GM23338 (cell line): Measurements from ENCODE around the gene LRP1B. TPM values are rescaled to one million over a fixed set of nuclear protein-coding genes. Genes with fewer than 3 reads are reported as not detected.

ENCODE experiments used
- ATAC-seq: fragments of 200-7000 bp; cut with Tn5 transposase; 3 replicates; pipeline ENCODE4 v1.9.1; 2020
- DNase-seq: peaks from one replicate; pipeline ENCODE4 v3.0.0-alpha.2; 2015; ENCODE audit warnings: low spot score
- H2AFZ ChIP-seq: fragments of 200-600 bp; sonication (generic); 2 replicates; pipeline ENCODE4 v1.8.0; 2016; ENCODE audit warnings: antibody characterized with exemption, mild to moderate bottlenecking, moderate library complexity
- H3F3A ChIP-seq: fragments of 200-600 bp; sonication (generic); replicated peaks from 2 replicates; pipeline ENCODE4 v1.8.0; 2017; ENCODE audit warnings: antibody characterized with exemption, mixed run types, low read depth
- H3K27ac ChIP-seq: fragments of 200-600 bp; sonication (generic); 2 replicates; pipeline ENCODE4 v1.6.1; 2016; ENCODE audit warnings: low read depth
- H3K27me3 ChIP-seq: fragments of 200-600 bp; sonication (generic); 2 replicates; pipeline ENCODE4 v1.8.0; 2016; ENCODE audit warnings: mild to moderate bottlenecking, mixed run types, moderate library complexity; ENCODE audit not compliant: insufficient read depth
- H3K36me3 ChIP-seq: fragments of 200-600 bp; sonication (generic); 2 replicates; pipeline ENCODE4 v1.8.0; 2016; ENCODE audit warnings: mild to moderate bottlenecking; ENCODE audit not compliant: insufficient read depth
- H3K4me1 ChIP-seq: fragments of 200-600 bp; sonication (generic); 2 replicates; pipeline ENCODE4 v1.8.0; 2016; ENCODE audit warnings: mild to moderate bottlenecking, moderate library complexity; ENCODE audit not compliant: insufficient read depth
- H3K4me2 ChIP-seq: fragments of 200-600 bp; sonication (generic); 2 replicates; pipeline ENCODE4 v1.7.1; 2017; ENCODE audit warnings: mixed run types
- H3K4me3 ChIP-seq: fragments of 200-600 bp; sonication (generic); 2 replicates; pipeline ENCODE4 v1.6.1; 2016; ENCODE audit warnings: mixed run types
- H3K79me2 ChIP-seq: fragments of 200-600 bp; sonication (generic); replicated peaks from 2 replicates; pipeline ENCODE4 v1.8.0; 2017; ENCODE audit warnings: mild to moderate bottlenecking; ENCODE audit not compliant: insufficient read depth
- H3K9me2 ChIP-seq: fragments of 200-600 bp; sonication (generic); 2 replicates; pipeline ENCODE4 v1.8.0; 2017; ENCODE audit not compliant: insufficient read depth
- H4K20me1 ChIP-seq: fragments of 200-600 bp; sonication (generic); replicated peaks from 2 replicates; pipeline ENCODE4 v1.8.0; 2017; ENCODE audit warnings: mild to moderate bottlenecking; ENCODE audit not compliant: insufficient read depth
- H3K27ac Mint-ChIP-seq: 2 replicates; pipeline ENCODE4 v1.8.0; 2020; ENCODE audit warnings: inconsistent platforms, mild to moderate bottlenecking, moderate library complexity, mixed read lengths
- H3K27me3 Mint-ChIP-seq: 3 replicates; pipeline ENCODE4 v1.8.0; 2022; ENCODE audit warnings: low read depth, mild to moderate bottlenecking, moderate library complexity, mixed read lengths, inconsistent platforms; ENCODE audit not compliant: insufficient read depth, poor library complexity
- H3K36me3 Mint-ChIP-seq: 3 replicates; pipeline ENCODE4 v1.8.0; 2021; ENCODE audit warnings: low read depth, mild to moderate bottlenecking, inconsistent platforms, moderate library complexity, mixed read lengths
- H3K4me1 Mint-ChIP-seq: 3 replicates; pipeline ENCODE4 v1.8.0; 2020; ENCODE audit warnings: mild to moderate bottlenecking, inconsistent platforms, mixed read lengths
- H3K4me3 Mint-ChIP-seq: 3 replicates; pipeline ENCODE4 v1.8.0; 2021; ENCODE audit warnings: moderate library complexity, mild to moderate bottlenecking, inconsistent platforms, mixed read lengths
- H3K9me3 Mint-ChIP-seq: 3 replicates; pipeline ENCODE4 v1.8.0; 2020; ENCODE audit warnings: moderate library complexity, mild to moderate bottlenecking, inconsistent platforms, mixed read lengths
- CREB1 ChIP-seq: fragments of 250-450 bp; sonication (Bioruptor Pico); IDR thresholded peaks from 2 replicates; pipeline ENCODE4 v1.5.0; 2020; ENCODE audit warnings: low read depth, mild to moderate bottlenecking, moderate library complexity
- ETS1 ChIP-seq: IDR thresholded peaks from 2 replicates; pipeline ENCODE4 v1.6.1; 2016; ENCODE audit warnings: antibody characterized with exemption
- EZH2phosphoT487 ChIP-seq: fragments of 200-600 bp; sonication (generic); IDR thresholded peaks from one replicate; pipeline ENCODE4 v1.8.1; 2018; ENCODE audit warnings: antibody characterized with exemption; ENCODE audit not compliant: unreplicated experiment
- JUNB ChIP-seq: IDR thresholded peaks from one replicate; pipeline ENCODE4 v1.6.1; 2016; ENCODE audit warnings: antibody characterized with exemption; ENCODE audit not compliant: unreplicated experiment
- POLR2AphosphoS5 ChIP-seq: IDR thresholded peaks from 2 replicates; pipeline ENCODE4 v1.6.1; 2016; ENCODE audit warnings: antibody characterized with exemption, low read depth
- REST ChIP-seq: IDR thresholded peaks from one replicate; pipeline ENCODE4 v1.6.1; 2018; ENCODE audit warnings: antibody characterized with exemption; ENCODE audit not compliant: unreplicated experiment
- STAT1 ChIP-seq: IDR thresholded peaks from one replicate; pipeline ENCODE4 v1.6.1; 2016; ENCODE audit warnings: antibody characterized with exemption; ENCODE audit not compliant: unreplicated experiment
- ZNF331 ChIP-seq: fragments of 250-450 bp; sonication (Bioruptor Pico); IDR thresholded peaks from 2 replicates; pipeline ENCODE4 v1.5.0; 2020; ENCODE audit warnings: low read depth, mild to moderate bottlenecking, moderate library complexity
- polyA plus RNA-seq: library from polyadenylated mRNA; unstranded; fragments of >200 nt; fragmentation: Nextera tagmentation; extraction: Ambion mirVana; gene quantifications from 2 replicates; pipeline ENCODE4 v1.2.1, GENCODE V29; 2016
- total RNA-seq: library from RNA; depleted of rRNA; stranded (reverse); fragments of >200 nt; shearing (Covaris generic); gene quantifications from 2 replicates; pipeline ENCODE4 v1.2.3, GENCODE V29; 2014

The LRP1B gene
- total and polyA plus RNA-seq, 2 experiments from 2014 or later: 0.15 to 0.97 TPM

- no peak overlapping the region for H3K4me2 ChIP-seq
- no peaks in the 10 kb centered on the region for H3K27me3 ChIP-seq
- no peaks in the 10 kb centered on the region for H3F3A ChIP-seq
- no peak overlapping the region for H3K27ac ChIP-seq
- no peaks in the 10 kb centered on the region for H3K36me3 Mint-ChIP-seq
- H3K4me3 Mint-ChIP-seq: no peak overlapping the region
- no peak for TF ChIP-seq REST
- no peak for TF ChIP-seq EZH2phosphoT487
- TF ChIP-seq JUNB: no peak
- peaks cover 3% of the 10 kb centered on the region; the same call in 1 of the 3 replicates for H3K4me1 Mint-ChIP-seq
- no peaks in the 10 kb centered on the region for H3K4me1 ChIP-seq
- no peaks in the 10 kb centered on the region for H3K79me2 ChIP-seq
- no peaks in the 10 kb centered on the region for H3K9me3 Mint-ChIP-seq
- H3K9me2 ChIP-seq: no peaks in the 10 kb centered on the region
- no peak overlapping the region for H3K4me3 ChIP-seq
- DNase-seq (no peak), ATAC-seq (no peak)
- no peaks in the 10 kb centered on the region for H3K36me3 ChIP-seq
- H3K27ac Mint-ChIP-seq: no peak overlapping the region
- no peak overlapping the region for H2AFZ ChIP-seq
- no peaks in the 10 kb centered on the region for H4K20me1 ChIP-seq
- H3K27me3 Mint-ChIP-seq: no peaks in the 10 kb centered on the region
Observed at GRCh38 chr2:142008135-142008744, 122.6 kb downstream of the LRP1B start.

GRCh38 chr2:141994066-141994465 is 136.8 kb downstream of the LRP1B start:
- Histone ChIP-seq H3K9me2 (no peaks in the 10 kb centered on the region), H3K79me2 (no peaks in the 10 kb centered on the region), H2AFZ (no peak overlapping the region), H3K27ac (no peak overlapping the region), H3F3A (no peaks in the 10 kb centered on the region), H4K20me1 (no peaks in the 10 kb centered on the region), H3K4me3 (no peak overlapping the region), H3K4me1 (no peaks in the 10 kb centered on the region), H3K36me3 (no peaks in the 10 kb centered on the region), H3K27me3 (no peaks in the 10 kb centered on the region), H3K4me2 (no peak overlapping the region)
- Mint-ChIP-seq H3K4me1 (no peaks in the 10 kb centered on the region; the same call in 2 of the 3 replicates), H3K27ac (no peak overlapping the region), H3K4me3 (no peak overlapping the region), H3K27me3 (peaks cover 2% of the 10 kb centered on the region), H3K9me3 (no peaks in the 10 kb centered on the region), H3K36me3 (no peaks in the 10 kb centered on the region)
- DNase-seq (no peak), ATAC-seq (no peak)
- TF ChIP-seq CREB1 (CRISPR knock-in tag) (no peak), STAT1 (no peak), ZNF331 (CRISPR knock-in tag) (no peak), ETS1 (no peak), POLR2AphosphoS5 (no peak)
